H7 (cell line): ENCODE measurements around the gene CIC. TPM values are rescaled to one million over a fixed set of nuclear protein-coding genes. Genes with fewer than 3 reads are reported as not detected.
"Not testable (repeated sequence)": the region's sequence is repeated elsewhere in the genome, so short reads cannot be mapped to it uniquely, and the experiment has no call there.

Experiments used
- DNase-seq: peaks from one replicate; pipeline ENCODE4 v3.0.0; 2012
- H3K27me3 ChIP-seq: 2 replicates; pipeline ENCODE4 v1.6.0; 2011; ENCODE audit warnings: mild to moderate bottlenecking, low read length; ENCODE audit not compliant: control insufficient read depth, insufficient read depth
- H3K36me3 ChIP-seq: replicated peaks from 2 replicates; pipeline ENCODE4 v1.5.1; 2011; ENCODE audit warnings: low read length; ENCODE audit not compliant: control insufficient read depth, insufficient read depth
- H3K4me3 ChIP-seq: 2 replicates; pipeline ENCODE4 v1.5.1; 2011; ENCODE audit warnings: low read depth, mild to moderate bottlenecking, control low read depth, low read length, moderate library complexity; ENCODE audit not compliant: insufficient read depth
- total RNA-seq: library from RNA; depleted of rRNA; stranded (reverse); fragments of >200 nt; shearing (Covaris generic); gene quantifications from 2 replicates; pipeline ENCODE4 v1.2.3, GENCODE V29; 2014

Gene CIC
- total RNA-seq, 1 experiment from 2014 or later = 20.1 TPM

GRCh38 chr19:42325896-42326771, 57.1 kb downstream of the CIC start:
- Histone ChIP-seq H3K36me3 (no peaks in the 10 kb centered on the region), H3K4me3 (peak overlapping the region; percentile 86), H3K27me3 (peaks cover 28% of the 10 kb centered on the region)
- peak; percentile 81 for DNase-seq

- Histone ChIP-seq H3K27me3 (peaks cover 24% of the 10 kb centered on the region), H3K4me3 (no peak overlapping the region), H3K36me3 (no peaks in the 10 kb centered on the region)
- DNase-seq = no peak
Measured at GRCh38 chr19:42326969-42327368, 57.9 kb downstream of the CIC start.

- Histone ChIP-seq H3K36me3 (no peaks in the 10 kb centered on the region), H3K4me3 (no peak overlapping the region), H3K27me3 (peaks cover 20% of the 10 kb centered on the region)
- no peak for DNase-seq
Measured at GRCh38 chr19:42327381-42327780, 58.3 kb downstream of the CIC start.

GRCh38 chr19:42328106-42328505, 59.1 kb downstream of the CIC start:
- Histone ChIP-seq H3K4me3 (no peak overlapping the region), H3K36me3 (no peaks in the 10 kb centered on the region), H3K27me3 (peaks cover 18% of the 10 kb centered on the region)
- no peak for DNase-seq

- Histone ChIP-seq H3K36me3 (no peaks in the 10 kb centered on the region), H3K4me3 (no peak overlapping the region), H3K27me3 (peaks cover 10% of the 10 kb centered on the region)
- DNase-seq = no peak
Measured at GRCh38 chr19:42328854-42329253, 59.8 kb downstream of the CIC start.

- H3K36me3 ChIP-seq = no peaks in the 10 kb centered on the region
- no peak overlapping the region for H3K4me3 ChIP-seq
- no peaks in the 10 kb centered on the region for H3K27me3 ChIP-seq
- DNase-seq = no peak
Measured at GRCh38 chr19:42330241-42330711, 61.2 kb downstream of the CIC start.

- not testable (repeated sequence) for DNase-seq, H3K27me3 ChIP-seq, H3K36me3 ChIP-seq, H3K4me3 ChIP-seq
Measured at GRCh38 chr19:42331333-42331732, 62.3 kb downstream of the CIC start.

GRCh38 chr19:42332059-42332458, 63.0 kb downstream of the CIC start:
- no peak for DNase-seq
- Histone ChIP-seq H3K4me3 (no peak overlapping the region), H3K36me3 (no peaks in the 10 kb centered on the region), H3K27me3 (no peaks in the 10 kb centered on the region)

- H3K27me3 ChIP-seq = no peaks in the 10 kb centered on the region
- H3K36me3 ChIP-seq = no peaks in the 10 kb centered on the region
- no peak overlapping the region for H3K4me3 ChIP-seq
- no peak for DNase-seq
Measured at GRCh38 chr19:42333018-42333417, 64.0 kb downstream of the CIC start.

- no peaks in the 10 kb centered on the region for H3K27me3 ChIP-seq
- H3K36me3 ChIP-seq = no peaks in the 10 kb centered on the region
- DNase-seq = no peak
- H3K4me3 ChIP-seq = no peak overlapping the region
Measured at GRCh38 chr19:42333975-42334696, 65.1 kb downstream of the CIC start.

GRCh38 chr19:42334697-42335373, 65.8 kb downstream of the CIC start:
- Histone ChIP-seq H3K27me3 (no peaks in the 10 kb centered on the region), H3K4me3 (no peak overlapping the region), H3K36me3 (no peaks in the 10 kb centered on the region)
- DNase-seq = no peak

GRCh38 chr19:42335374-42335936, 66.4 kb downstream of the CIC start:
- Histone ChIP-seq H3K4me3 (no peak overlapping the region), H3K36me3 (no peaks in the 10 kb centered on the region), H3K27me3 (no peaks in the 10 kb centered on the region)
- DNase-seq = peak; percentile 46

GRCh38 chr19:42335971-42336370, 66.9 kb downstream of the CIC start:
- Histone ChIP-seq H3K27me3 (no peaks in the 10 kb centered on the region), H3K36me3 (no peaks in the 10 kb centered on the region), H3K4me3 (no peak overlapping the region)
- no peak for DNase-seq

GRCh38 chr19:42339126-42339860, 70.2 kb downstream of the CIC start:
- H3K36me3 ChIP-seq, H3K27me3 ChIP-seq, DNase-seq: not testable (repeated sequence)

More at GRCh38 chr19:42339126-42339860, 70.2 kb downstream of the CIC start:
- not testable (repeated sequence) for H3K4me3 ChIP-seq
